ENCODE data around the gene PRG3.
"Not testable (repeated sequence)": the region's sequence is repeated elsewhere in the genome, so short reads cannot be mapped to it uniquely, and the experiment has no call there.

PRG3 gene

DNA sequence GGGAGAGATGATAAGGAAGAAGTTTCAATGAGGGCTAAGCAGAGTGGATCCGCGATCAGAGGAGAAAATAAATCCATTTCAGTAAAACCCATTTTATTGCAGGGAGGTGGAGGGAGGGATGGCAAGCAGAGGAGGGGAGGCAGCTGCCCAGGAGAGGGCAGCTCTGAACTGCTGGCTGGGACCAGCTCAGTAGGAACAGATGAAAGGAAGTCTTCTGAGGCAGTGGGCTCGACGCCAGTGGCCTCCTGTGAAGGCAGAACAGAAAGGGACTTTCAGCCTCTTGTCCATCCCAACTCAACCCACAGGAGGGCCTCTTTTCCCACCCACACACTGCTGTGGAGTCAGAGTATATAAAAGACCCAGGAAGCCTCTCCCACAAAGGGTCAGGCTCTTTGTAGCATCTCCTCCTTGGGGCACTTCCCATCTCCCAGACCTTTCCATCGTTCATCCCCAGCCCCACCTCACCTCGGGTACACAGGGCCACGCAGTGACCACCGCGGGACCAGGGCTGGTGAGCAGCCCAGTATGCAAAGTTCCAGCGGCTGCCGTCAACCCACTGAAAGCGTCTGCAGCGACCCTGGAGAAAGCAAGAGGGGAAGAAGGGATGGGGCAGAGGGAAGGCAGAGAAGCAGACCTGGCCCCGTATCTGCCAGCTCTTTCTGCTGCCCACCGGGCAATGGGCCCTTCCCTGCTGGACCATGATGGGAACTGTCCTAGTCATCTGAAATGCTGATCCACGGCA, 6.5 kb upstream of the PRG3 start:
- DNase-seq, result no peak

GRCh38 chr11:57386178-57386940, 5.4 kb upstream of the PRG3 start:
- DNase-seq, result no peak

DNA sequence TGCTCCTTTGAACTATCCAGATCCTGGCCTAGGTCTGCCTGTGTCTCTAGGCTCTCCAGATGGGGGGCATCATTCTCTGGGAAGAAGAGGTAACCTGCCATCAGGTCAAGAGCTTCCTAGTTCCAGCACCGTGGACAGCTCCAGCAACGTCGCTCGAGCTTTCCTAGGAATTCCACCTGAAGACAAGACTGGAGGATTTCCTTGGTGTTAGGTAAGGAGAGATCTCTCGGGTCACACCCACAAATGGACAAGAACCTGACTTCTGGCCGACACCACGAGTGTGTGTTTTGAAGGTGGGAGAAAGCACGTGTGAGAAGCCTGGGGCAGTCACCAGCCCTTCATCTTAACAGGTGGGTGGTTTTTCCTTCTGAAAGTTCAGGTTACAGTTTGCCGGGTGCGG, 1.2 kb downstream of the PRG3 start:
- DNase-seq, result no peak

- DNase-seq, result no peak
Measured at GRCh38 chr11:57378186-57378585, 2.8 kb downstream of the PRG3 start.

GRCh38 chr11:57377107-57377506, 3.8 kb downstream of the PRG3 start:
- no peak for DNase-seq

DNA sequence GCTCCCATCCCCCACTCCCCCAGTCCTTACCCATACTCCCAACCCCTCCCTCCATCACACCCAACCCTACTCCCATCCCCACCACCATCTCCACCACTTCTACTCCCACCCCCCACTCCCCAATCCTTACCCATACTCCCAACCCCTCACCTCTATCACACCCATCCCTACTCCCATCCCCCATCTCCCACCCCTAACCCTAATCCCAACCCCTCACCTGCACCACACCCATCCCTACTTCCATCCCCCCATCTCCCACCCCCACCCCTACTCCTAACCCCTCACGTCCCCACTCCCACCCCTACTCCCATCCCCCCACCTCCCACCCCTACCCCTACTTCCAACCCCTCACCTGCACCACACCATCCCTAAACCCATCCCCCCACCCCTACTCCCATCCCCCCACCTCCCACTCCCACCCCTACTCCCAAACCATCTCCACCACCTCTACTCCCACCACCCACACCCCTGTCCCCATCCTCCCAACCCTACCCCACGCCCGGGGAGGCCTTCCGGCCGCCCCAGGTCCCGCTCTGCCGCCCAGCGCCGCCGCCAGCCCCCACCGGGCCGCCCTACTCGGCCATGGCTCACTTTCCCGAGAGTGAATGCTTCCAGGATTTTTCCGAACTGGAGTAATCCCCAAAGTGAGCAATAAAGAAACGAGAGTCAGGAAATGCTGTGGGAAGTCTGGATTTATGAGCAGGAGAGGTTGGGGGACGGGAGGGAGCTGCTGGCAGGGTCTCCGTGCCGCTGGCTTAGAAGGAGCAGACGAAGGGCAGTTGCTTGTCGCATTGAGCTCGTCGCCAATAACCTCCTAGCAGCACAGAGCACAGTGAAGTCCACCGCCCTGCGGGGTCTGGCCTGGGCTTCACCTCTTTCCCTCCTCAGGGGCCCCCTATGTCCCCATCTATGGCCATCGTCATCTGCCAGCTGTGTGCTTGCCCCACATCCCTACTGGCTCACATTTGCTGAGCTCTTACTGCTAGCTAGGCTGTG, 4.6 kb downstream of the PRG3 start:
- no peak for DNase-seq

DNA sequence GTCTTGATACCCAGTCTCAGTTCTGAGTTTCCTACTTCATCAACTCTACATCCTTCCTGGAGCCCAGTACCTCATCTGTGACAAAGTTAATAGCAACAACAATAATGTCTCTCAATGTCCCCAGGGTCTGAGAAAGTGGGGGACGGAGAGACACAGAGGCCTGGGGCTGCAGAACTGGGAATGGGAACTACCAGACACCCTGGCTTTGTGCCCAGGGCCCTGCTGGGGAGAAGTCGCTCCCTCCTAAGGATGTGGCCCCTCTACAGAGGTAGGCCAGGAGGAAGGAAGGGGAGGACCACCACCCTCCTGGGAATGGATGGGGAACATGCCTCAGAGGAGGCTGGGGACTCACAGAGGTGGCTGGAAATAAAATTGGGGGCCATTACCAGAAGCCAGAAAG, 5.5 kb downstream of the PRG3 start:
- no peak for DNase-seq

GRCh38 chr11:57374966-57375365, 6.0 kb downstream of the PRG3 start:
- no peak for DNase-seq

GRCh38 chr11:57373146-57373545, 7.8 kb downstream of the PRG3 start:
- no peak for DNase-seq

DNA sequence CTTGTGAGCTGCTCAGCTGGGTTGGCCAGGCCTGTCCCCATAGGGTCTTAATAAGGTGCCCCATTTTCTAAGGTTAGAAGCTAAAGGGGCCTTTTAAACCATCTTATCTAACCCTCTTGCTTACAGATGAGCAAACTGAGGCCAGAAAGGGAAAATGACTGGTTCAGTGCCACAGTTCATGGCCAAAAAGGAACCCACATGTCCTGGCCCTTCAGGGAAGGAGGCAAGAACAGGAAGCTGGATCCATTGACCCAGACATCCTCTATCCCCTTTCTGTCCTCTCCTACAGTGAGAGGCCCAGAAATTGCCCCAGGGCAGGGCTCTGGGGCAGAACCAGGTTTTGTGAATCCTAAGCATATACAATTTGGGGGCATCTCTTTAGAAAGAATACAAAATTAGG, 10.0 kb downstream of the PRG3 start:
- DNase-seq, result no peak

DNA sequence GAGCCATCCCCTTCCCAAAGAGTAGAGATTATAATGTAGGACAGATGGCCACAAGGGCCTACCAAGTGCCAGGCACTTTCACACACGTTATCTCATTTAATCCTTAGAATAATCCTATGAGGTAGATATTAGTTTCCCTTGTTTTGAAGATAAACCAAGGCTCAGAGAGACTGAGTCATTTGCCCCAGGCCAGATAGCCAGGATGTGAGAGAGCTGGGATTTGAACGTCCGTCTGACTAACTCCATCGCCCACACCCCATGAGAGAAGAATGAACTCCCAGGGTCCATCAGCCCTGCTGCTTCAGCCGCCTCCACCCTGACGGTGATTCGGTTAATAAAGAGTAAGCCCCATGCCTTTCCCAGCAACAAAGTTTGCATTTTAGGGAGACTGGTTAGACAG, 10.7 kb downstream of the PRG3 start:
- DNase-seq, result no peak

- DNase-seq, result no peak
Measured at GRCh38 chr11:57368845-57369232, 12.1 kb downstream of the PRG3 start.

DNA sequence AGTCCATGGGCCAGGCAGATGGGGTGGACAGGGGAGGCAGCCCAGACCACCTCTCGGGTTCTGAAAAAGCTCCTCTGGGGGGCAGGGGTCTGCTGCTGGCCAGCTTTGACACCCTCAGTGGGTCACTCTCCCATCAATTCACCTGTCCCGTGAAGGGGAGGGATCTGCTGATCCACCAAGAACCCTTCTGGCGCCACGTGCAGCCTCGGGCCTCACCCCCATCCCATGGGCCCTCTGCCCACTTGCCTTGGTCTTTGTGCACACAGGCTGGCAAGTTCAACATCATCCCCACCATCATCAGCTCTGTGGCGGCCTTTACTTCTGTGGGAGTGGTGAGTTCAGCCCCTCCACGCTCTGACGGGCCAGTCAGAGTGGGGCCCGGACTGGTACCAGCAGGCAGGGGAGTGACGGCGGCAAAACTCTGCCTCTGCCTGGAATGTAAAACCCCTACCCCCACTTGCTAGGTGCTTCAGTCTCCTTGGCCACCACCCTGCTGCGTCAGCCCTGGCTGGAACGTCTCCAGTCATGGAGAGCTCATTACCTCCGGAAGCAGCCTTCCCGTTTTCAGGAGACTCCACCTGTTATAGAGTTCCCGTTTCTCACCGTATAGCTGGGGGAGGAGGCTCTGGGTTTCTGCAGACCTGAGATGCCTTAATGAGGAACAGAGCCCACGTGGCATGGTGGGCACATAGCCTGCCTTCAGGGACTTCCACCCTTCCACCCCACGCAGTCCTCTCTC, 12.7 kb downstream of the PRG3 start:
- no peak for DNase-seq

DNA sequence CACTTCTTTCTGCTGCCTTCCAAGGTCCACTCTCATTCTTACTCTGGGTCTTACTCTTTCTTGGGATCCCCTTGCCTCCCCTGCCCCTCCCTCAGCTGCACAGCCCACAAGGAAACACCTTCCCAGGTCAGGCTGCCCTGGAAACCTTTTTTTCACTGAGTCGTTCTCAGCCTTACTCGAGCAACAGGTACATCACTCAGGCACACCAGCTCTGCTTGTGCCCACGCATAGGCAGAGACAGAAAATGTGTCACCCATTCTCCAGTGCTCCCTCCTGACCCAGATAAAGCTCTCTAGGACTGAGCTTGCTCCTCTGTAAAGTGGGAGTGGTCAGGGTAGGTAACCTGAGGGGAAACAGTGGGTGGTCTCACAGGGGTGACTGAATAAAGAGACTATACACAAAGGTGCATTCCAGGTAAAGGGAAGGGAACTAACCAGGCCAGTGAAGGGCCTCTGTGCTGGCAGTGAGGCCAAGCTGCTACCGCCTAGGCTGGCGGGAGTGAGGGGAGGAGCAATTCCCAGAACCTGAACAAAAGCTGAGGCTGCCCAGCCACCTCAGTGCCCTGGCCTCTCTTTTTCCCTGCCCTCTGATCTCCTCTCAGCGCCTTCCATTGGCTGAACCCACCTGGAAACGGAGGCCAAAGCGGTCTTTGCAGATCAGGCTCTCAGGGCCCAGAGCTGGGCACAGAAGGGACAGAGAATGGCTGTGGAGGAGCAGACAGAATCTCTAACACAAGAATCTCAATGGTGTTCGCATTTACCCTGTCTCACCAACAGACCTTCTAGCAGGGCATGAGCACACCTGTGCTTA, 15.9 kb downstream of the PRG3 start:
- DNase-seq, result no peak

DNA sequence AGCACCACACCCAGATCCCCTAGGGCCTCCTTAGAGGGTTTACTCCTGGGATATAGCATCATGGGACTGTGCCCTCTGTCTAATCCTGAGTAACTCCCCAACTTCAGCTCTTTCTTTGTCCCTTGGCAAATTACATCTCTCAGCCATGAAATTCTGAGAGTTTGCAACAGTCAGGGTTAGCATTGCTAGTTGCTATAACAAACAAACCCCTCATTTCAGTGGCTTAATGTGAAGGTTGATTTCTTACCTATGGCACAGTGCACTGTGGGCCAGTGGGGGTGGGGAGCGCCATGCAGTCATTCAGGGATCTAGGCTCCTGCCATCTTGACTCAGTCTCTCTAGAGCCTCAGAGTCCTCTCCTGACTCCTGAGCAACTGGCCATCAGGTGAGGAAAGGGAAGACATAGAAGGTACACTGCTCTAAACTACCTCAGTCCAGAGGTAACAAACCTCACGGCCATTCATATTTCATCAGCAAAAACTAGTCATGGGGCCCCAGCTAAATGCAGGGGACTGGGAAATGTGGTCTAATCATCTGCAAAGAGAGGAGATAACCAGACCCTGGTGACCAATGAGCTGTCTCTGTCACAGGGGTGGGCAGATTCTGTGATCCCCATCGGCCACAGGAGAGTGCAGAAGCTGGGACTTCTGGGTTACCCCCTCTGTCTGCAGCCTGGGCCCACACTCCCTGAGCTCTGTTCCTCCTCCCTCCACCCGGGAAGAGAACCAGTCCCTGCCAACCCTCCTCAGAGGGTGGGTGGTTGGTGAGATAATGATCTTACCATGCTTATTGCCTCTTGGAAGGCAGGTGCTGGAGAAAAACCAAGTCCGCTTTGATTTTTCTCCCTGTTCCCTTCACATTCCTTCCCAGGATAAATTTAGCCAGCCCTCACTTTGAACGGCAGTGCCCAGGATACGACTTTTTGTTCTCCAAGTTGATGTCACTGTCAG, 17.5 kb downstream of the PRG3 start:
- no peak for DNase-seq

DNA sequence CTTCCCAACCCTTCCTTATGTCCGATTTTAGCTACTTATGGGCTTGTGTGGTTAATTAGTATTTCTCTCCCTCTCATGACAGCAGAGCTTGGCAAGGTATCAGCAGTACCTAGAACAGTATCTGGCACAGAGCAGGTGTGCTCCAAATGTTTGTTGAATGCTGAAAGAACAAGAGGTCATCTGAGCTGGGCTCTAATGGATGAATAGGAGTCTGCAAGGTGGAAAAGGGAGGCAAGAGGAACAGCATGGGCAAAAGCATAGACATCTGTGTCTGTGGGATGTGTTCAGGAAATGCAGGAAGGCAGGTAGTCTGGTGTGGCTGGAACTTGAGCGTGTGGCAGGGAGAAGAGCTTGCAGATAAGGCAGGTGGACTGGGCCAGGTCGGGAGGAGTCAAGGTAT, 19.0 kb downstream of the PRG3 start:
- no peak for DNase-seq

GRCh38 chr11:57361420-57361819, 19.5 kb downstream of the PRG3 start:
- DNase-seq, result not testable (repeated sequence)

DNA sequence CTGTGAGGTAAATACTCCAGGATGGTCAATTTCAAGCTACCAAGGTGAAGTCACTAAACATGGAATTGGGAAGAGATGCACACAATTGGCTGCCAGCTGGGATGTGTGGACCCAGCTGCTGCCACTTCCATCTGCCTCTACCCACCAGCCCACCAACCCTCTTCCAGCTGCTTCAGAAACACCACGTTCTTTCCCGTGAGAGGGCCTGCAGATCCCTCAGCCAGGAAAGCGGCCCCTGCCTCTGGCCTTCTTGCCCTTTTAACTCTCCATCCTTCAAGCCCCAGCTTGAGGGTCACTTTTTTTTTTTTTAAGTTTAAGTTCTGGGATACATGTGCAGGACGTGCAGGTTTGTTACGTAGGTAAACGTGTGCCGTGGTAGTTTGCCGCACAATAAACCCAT, 20.0 kb downstream of the PRG3 start:
- no peak for DNase-seq

DNA sequence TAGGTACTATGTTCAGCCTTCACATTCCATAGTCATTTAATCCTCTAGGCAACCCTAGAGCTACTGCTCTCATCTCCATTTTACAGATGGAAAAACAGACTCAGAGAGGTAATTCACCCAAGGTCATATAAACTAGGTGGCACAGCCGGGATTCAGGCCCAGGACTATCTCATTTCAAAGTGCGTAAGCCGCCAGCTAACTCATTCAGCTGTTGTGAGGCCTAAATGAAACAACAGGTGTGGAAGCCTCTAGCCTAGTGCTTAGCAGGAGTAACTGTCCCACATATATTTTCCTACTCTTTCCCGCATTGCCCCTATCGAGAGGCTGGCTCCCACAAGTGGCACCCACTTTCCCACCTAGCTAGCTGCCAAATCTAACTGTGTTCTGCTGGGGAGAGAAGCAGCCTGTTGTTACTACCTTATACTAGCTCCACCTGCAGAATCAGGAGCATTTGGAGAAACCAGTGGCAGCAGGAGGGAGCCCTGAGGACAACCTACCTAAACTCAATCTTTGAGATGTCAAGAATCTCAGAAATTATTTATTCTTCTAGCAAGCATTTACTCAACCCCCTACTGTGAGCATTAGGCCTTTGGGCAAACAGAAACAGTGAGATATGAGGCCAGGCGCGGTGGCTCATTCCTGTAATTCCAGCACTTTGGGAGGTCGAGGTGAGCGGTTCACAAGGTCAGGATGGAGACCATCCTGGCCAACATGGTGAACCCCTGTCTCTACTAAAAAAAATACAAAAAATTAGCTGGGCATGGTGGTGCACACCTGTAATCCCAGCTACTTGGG, 20.9 kb downstream of the PRG3 start:
- DNase-seq, result no peak

DNA sequence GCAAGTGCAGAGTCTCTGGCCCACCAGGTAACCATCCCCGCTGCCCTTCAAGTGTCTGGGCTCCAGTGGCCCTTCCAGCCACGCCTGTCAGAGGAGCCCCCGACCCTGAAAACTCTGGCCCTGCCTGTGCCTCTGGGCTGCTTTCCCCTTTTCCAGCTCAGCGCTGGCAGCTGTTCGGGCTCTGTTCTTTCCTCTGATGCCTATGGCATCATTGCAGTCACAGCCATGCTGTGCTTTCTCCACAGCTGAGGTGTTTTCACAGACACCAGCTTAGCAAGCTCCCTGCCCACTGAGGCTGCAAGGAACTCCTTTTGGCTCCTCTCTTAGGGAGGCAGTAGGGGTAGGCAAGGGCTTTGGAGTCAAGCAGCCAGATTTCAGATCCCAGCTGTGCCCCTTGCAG, 21.6 kb downstream of the PRG3 start:
- DNase-seq, result no peak
